Measurements from ENCODE around the gene PCDH18. TPM values are rescaled to one million over a fixed set of nuclear protein-coding genes. Genes with fewer than 3 reads are reported as not detected.

PCDH18 gene
- total and polyA plus RNA-seq, 2 experiments from 2014 or later: 19.5 to 68.1 TPM

- TF ChIP-seq ZNF462 (CRISPR knock-in tag; IDR thresholded peaks at IDR 0.05) (no peak), POLR2AphosphoS5 (IDR thresholded peaks at IDR 0.05; ENCODE audit: low read depth) (no peak)
Measured at GRCh38 chr4:137523329-137523728, 9.0 kb downstream of the PCDH18 start (continued).

- Mint-ChIP-seq H3K27ac (no peak overlapping the region), H3K4me1 (no peaks in the 10 kb centered on the region)
- TF ChIP-seq EZH2phosphoT487 (IDR thresholded peaks at IDR 0.05; ENCODE audit: unreplicated experiment) (no peak), ZNF462 (CRISPR knock-in tag; IDR thresholded peaks at IDR 0.05) (no peak), POLR2AphosphoS5 (IDR thresholded peaks at IDR 0.05; ENCODE audit: low read depth) (no peak), JUNB (IDR thresholded peaks at IDR 0.05; ENCODE audit: unreplicated experiment) (no peak), ZNF114 (CRISPR knock-in tag; IDR thresholded peaks at IDR 0.05) (no peak), EZH2 (IDR thresholded peaks at IDR 0.05; ENCODE audit: low read depth, unreplicated experiment) (no peak), CTCF (conservative IDR thresholded peaks at IDR 0.05; ENCODE audit: low read depth in 2 of 2) (no peak), STAT1 (IDR thresholded peaks at IDR 0.05; ENCODE audit: unreplicated experiment) (no peak)
Measured at GRCh38 chr4:137521053-137521452, 11.2 kb downstream of the PCDH18 start.

More at GRCh38 chr4:137521053-137521452, 11.2 kb downstream of the PCDH18 start:
- no peaks in the 10 kb centered on the region for H3K4me1 ChIP-seq (ENCODE audit: insufficient read depth)
- H4K20me1 ChIP-seq (replicated peaks; ENCODE audit: insufficient read depth): no peaks in the 10 kb centered on the region
- ATAC-seq (no peak), DNase-seq (ENCODE audit: low spot score) (no peak)
- H3K9me2 ChIP-seq (ENCODE audit: insufficient read depth): no peaks in the 10 kb centered on the region
- Mint-ChIP-seq H3K4me3 (no peak overlapping the region), H3K36me3 (ENCODE audit: low read depth) (peaks cover 42% of the 10 kb centered on the region), H3K27me3 (ENCODE audit: insufficient read depth, low read depth, poor library complexity) (peaks cover 2% of the 10 kb centered on the region), H3K9me3 (no peaks in the 10 kb centered on the region)
- no peak overlapping the region for H2AFZ ChIP-seq
- H3K4me2 ChIP-seq: no peak overlapping the region
- no peaks in the 10 kb centered on the region for H3F3A ChIP-seq (replicated peaks; ENCODE audit: low read depth)
- H3K27me3 ChIP-seq (ENCODE audit: insufficient read depth): no peaks in the 10 kb centered on the region
- H3K4me3 ChIP-seq: no peak overlapping the region
- H3K27ac ChIP-seq (ENCODE audit: low read depth): no peak overlapping the region
- H3K36me3 ChIP-seq (ENCODE audit: insufficient read depth): peaks cover 37% of the 10 kb centered on the region
- H3K79me2 ChIP-seq (replicated peaks; ENCODE audit: insufficient read depth): peaks cover 16% of the 10 kb centered on the region; the same call in 1 of the 2 replicates
